ENCODE data around the gene SLC6A6.

GRCh38 chr3:14491396-14492190 lies 89.2 kb downstream of the SLC6A6 start:
- TF ChIP-seq POLR2A (IDR thresholded peaks at IDR 0.05; ENCODE audit: low read depth, low read length) (no peak), SPI1 (IDR thresholded peaks at IDR 0.05; ENCODE audit: low read depth, low read length) (no peak), TAF1 (IDR thresholded peaks at IDR 0.05; ENCODE audit: low read depth, low read length) (no peak), POLR2AphosphoS5 (IDR thresholded peaks at IDR 0.05; ENCODE audit: low read depth, low read length) (no peak), PAX5 (IDR thresholded peaks at IDR 0.05; ENCODE audit: insufficient read depth, low read length, severe bottlenecking) (no peak), POU2F2 (IDR thresholded peaks at IDR 0.05; ENCODE audit: low read depth, low read length) (no peak)
